Rectal smooth muscle tissue (tissue), 1 donor: ENCODE results near the gene COL10A1.
A peak's percentile ranks its signal among the peaks of the same experiment; 100 is the strongest.

Experiments
- H3K27ac ChIP-seq: one replicate; pipeline ENCODE4 v1.7.0; 2013; ENCODE audit warnings: low read depth, low read length, inconsistent platforms
- H3K27me3 ChIP-seq: one replicate; pipeline ENCODE4 v1.7.0; 2013; ENCODE audit warnings: low read length; ENCODE audit not compliant: control insufficient read depth, insufficient read depth
- H3K36me3 ChIP-seq: one replicate; pipeline ENCODE4 v1.7.0; 2013; ENCODE audit warnings: low read length; ENCODE audit not compliant: control insufficient read depth, insufficient read depth
- H3K4me1 ChIP-seq: one replicate; pipeline ENCODE4 v1.7.0; 2013; ENCODE audit warnings: low read length; ENCODE audit not compliant: control insufficient read depth, insufficient read depth
- H3K4me3 ChIP-seq: one replicate; pipeline ENCODE4 v1.7.0; 2013; ENCODE audit warnings: low read length
- H3K9ac ChIP-seq: one replicate; pipeline ENCODE4 v1.7.0; 2013; ENCODE audit warnings: low read length

The COL10A1 gene

DNA sequence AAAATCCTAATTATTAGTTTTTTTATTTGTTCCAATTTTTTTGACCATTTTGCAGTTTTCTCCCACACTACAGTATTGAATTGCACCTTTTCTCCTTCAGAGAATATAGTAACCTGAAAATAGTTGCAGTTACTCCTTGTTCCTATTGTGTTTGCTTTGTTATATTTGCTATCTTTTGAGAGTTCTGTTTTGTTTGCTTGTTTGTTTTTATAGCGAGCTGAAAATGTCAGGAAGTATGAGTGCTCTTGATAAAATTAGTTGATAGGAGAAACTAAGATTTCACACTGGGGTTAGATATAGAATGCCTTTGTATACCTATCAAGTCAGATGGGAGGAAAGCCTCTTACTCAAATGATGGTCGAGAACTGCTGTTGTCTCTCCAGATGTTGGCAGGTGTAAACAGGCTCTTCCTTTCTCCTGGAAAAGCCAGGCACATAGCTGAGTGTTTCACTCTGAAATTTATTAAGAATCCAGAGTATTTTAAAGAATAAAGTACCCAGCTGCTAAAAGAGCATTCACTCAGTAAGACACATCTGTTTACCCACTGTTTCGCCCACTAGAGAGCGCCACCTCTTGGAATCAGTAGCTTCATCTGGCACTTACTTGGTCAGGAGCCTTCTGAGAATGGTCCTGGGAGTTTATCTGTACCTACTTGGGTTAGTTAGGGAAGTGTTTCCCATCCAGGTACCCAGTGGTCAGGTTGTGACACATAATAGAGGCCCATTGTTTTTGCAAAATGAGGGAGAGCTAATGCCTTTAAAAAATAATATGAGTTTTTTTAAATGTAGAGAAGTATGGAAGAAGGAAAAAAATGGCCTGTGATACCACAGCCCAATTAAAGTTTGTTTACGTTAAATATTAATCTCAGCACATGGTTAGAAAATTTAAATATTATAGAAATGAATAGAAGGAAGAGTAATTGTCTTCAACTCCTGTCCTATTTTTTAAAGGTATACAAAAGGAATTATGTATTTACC is 14.1 kb downstream of the COL10A1 start:
- H3K4me1 ChIP-seq = no peaks in the 10 kb centered on the region
- peaks cover 13% of the 10 kb centered on the region for H3K36me3 ChIP-seq
- no peak overlapping the region for H3K27ac ChIP-seq
- H3K4me3 ChIP-seq = no peak overlapping the region
- H3K9ac ChIP-seq = no peak overlapping the region
- no peaks in the 10 kb centered on the region for H3K27me3 ChIP-seq

DNA sequence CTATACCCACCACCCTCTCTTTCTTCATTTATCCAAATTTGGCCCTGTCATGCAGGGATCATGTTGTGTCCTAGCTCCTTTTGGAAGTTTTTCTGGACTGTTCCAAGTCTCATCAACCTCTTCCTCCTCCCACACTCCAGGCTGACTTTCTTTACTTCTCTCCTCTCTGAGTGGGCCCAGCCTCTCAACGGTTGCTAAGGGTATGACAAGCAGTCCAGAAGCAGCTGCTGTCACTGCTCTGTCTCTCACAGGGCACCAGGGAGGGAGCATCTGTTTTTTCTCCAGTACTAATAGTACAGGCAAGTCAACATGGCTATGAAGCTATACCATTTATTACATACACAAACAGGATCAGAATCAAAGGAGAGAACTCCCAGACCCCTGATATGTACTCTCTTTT is 17.1 kb downstream of the COL10A1 start:
- H3K4me1 ChIP-seq = no peaks in the 10 kb centered on the region
- no peaks in the 10 kb centered on the region for H3K27me3 ChIP-seq
- H3K4me3 ChIP-seq = no peak overlapping the region
- H3K36me3 ChIP-seq = peaks cover 9% of the 10 kb centered on the region
- H3K9ac ChIP-seq = no peak overlapping the region
- no peak overlapping the region for H3K27ac ChIP-seq

DNA sequence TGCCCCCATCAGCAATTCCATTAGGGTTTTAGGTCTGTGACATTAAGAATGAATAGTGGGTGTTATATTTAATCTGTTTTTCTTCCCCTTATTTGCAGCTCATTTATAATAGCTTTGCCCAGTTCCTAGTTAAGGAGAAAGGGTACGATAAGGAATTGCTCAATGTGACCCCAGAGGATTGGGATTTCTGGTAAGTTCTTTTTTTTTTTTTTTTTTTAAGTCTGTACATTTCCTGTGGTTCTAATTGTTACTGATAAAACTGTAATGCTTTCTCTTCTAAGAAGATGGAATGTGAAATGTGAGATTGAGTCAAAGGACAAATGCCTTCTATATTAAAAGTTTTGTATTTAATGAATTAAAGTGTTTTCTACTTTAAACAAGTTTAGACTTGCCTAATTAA is 19.8 kb downstream of the COL10A1 start:
- no peaks in the 10 kb centered on the region for H3K27me3 ChIP-seq
- H3K36me3 ChIP-seq = peaks cover 7% of the 10 kb centered on the region
- no peak overlapping the region for H3K9ac ChIP-seq
- H3K4me3 ChIP-seq = no peak overlapping the region
- H3K27ac ChIP-seq = no peak overlapping the region
- H3K4me1 ChIP-seq = no peaks in the 10 kb centered on the region

DNA sequence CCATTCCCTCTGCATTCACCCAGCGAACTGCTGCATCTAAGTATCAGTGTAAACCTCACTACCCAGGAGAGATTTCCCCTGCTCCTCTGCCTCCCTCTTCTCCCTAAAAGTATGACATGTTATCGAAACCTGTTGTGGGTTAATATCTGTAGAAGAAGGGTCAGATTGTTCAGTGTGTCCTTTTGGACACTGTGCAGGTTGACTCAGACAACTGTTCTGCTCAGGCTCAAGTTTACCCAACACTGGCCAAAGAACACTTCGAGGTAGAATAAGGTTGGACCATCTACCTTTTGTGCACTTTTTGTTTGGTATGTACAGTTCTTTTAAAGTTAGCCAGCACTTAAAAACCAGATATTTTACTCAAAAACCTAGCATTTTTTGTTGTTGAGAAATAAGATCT is 20.7 kb downstream of the COL10A1 start:
- Histone ChIP-seq H3K27ac (no peak overlapping the region), H3K27me3 (no peaks in the 10 kb centered on the region), H3K4me1 (no peaks in the 10 kb centered on the region), H3K4me3 (no peak overlapping the region), H3K9ac (no peak overlapping the region), H3K36me3 (peaks cover 2% of the 10 kb centered on the region)

DNA sequence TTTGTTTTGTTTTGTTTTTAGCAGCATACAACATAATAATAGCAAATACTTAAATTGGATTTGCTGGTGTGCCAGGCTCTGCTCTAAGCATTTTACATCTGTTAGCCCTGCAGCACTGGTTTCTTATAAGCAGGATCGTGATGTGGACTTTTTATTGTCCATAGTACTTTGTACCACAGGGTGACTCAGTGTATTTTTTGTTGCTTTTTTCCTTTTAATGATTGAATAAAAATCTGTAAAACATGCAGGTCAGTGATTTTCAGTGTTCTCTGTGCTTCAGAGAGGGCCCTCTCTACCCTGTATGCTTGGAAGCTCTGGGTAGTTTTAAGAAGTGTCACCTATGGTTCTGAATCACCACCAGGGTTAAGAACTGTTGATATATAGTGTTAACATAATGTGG is 21.3 kb downstream of the COL10A1 start:
- Histone ChIP-seq H3K27ac (no peak overlapping the region), H3K27me3 (no peaks in the 10 kb centered on the region), H3K36me3 (no peaks in the 10 kb centered on the region), H3K9ac (no peak overlapping the region), H3K4me3 (no peak overlapping the region), H3K4me1 (no peaks in the 10 kb centered on the region)

DNA sequence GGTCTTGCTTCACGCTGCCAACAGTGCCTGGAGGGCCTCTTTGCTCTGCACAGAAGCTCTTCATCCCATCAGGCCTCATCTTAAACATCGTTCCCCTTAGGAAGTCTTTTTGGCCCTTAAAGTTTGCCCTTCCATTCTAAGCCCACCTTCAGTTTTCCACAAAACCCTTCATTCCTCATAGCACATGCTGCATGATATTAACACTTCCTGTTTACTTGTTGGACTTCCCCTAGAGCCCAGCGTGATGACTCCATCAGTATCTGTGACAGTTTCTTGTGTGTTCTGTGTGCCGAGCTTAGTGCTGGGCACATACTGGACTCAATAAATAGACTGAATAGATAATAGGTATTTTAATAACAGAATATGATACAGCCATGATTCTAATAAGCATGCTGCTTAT is 23.1 kb downstream of the COL10A1 start:
- Histone ChIP-seq H3K27me3 (no peaks in the 10 kb centered on the region), H3K4me1 (no peaks in the 10 kb centered on the region), H3K27ac (no peak overlapping the region), H3K9ac (no peak overlapping the region), H3K36me3 (no peaks in the 10 kb centered on the region), H3K4me3 (no peak overlapping the region)

DNA sequence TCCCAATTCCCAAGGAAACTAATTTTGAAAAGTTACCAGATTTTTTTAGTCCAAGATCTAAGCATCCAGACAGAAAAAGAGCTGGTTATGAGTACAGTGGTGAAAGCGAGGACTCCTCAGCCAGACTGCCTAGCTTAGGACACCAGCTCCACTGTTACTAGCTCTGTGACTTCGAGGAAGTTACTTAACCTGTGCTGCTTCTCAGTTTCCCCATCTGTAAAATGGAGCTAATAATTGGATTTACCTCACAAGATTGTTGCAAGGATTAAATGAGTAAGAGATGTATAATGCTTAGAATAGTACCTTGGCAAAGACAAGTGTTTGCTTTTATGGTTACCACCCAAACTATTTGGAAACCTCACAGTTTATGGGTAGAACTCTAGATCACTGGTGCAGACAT is 24.1 kb downstream of the COL10A1 start:
- no peak overlapping the region for H3K27ac ChIP-seq
- no peaks in the 10 kb centered on the region for H3K4me1 ChIP-seq
- no peaks in the 10 kb centered on the region for H3K27me3 ChIP-seq

DNA sequence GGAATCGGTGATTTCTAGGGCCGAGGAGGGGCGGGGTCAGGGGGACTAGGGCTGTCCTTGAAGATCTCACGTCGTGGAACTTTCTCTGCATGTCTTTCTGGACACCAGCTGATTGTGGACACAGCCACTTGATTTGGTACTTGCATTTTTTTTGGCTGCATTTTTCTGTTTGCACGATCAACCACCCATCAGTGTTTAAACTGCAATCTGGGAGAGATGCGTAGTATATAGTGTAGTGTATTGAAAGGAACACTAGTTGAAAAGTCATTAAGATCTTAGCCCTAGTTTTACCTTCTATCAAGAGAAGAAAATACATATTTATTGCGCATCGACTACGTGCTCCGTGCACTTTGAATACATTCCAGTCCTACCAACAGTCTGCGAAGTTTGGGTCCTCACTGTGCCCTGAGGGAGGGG is 24.6 kb downstream of the COL10A1 start:
- Histone ChIP-seq H3K36me3 (no peaks in the 10 kb centered on the region), H3K27me3 (no peaks in the 10 kb centered on the region), H3K4me3 (peak overlapping the region; percentile 68), H3K27ac (peak overlapping the region; percentile 91), H3K4me1 (no peaks in the 10 kb centered on the region), H3K9ac (peak overlapping the region; percentile 59)

More for the DNA sequence above, 24.1 kb downstream of the COL10A1 start:
- peak overlapping the region; percentile 68 for H3K4me3 ChIP-seq
- no peak overlapping the region for H3K9ac ChIP-seq
- H3K36me3 ChIP-seq = no peaks in the 10 kb centered on the region

DNA sequence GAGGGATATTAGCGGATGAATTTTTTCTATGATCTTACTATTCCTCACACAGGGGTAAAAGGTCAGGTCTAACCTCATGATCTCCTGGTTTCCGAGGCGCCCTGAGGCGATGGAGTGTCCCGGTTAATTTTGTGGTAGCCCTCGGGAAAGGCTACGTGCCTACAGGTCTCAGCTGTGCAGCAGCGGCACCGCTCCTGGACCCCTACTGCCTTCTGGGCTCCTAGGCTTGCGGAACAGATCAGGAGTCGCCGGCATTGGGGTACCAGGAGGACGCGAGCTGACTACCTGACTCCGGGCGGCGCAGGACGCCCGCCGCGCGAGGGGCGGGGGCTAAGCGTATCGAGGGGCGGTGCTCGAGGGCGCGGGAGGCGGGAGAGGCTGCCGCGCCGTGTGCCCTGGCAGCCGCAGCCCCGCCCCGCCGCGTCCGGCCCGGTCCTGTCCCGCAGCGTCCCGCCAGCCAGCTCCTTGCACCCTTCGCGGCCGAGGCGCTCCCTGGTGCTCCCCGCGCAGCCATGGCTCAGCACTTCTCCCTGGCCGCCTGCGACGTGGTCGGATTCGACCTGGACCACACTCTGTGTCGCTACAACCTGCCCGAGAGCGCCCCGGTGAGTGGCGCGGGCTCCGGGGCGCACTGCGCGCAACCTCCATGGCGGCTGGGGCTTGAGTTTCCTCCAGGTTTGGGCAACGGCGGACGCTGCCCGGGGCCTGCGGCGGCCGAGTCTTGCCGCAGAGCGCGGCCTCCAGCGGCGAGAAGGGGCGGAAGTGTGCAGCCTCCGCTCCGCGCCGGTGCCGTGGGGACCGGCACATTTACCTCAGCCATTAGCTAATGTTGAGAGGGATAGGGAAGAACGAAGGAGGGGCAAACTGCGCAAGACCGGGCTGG is 25.3 kb downstream of the COL10A1 start, which contains the start of gene NT5DC1:
NT5DC1 (plus strand) TSS at position 435 of the 883 bp plus-strand sequence; CDS start at position 513, 78 bp downstream.
- peak within 1 kb of the TSS; percentile 68 for H3K4me3 ChIP-seq
- no peaks in the 10 kb centered on the region for H3K27me3 ChIP-seq
- H3K4me1 ChIP-seq = no peaks in the 10 kb centered on the region
- H3K9ac ChIP-seq = peak within 1 kb of the TSS; percentile 59
- H3K36me3 ChIP-seq = no peaks in the 10 kb centered on the region
- peak within 1 kb of the TSS; percentile 91 for H3K27ac ChIP-seq

DNA sequence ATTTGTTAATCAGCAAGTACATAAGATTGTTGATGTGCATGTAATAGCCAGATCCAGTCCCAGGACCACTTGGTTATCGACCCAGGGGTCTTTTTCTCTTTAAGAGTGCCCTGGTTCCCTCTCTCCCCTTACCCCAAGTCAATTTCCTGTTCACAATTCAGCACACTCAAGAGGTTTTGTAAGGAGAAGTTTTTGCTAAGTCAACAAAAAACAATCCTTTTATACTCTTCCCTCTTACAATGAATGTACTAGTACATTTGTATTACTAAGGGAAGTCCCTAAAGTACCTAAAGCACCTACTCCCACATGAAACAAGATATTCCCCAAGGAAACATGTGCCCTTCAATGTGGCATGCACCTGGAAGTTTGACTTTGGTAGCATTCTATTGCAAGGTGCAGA is 26.9 kb downstream of the COL10A1 start:
- H3K36me3 ChIP-seq = no peaks in the 10 kb centered on the region
- H3K9ac ChIP-seq = no peak overlapping the region
- no peaks in the 10 kb centered on the region for H3K27me3 ChIP-seq
- no peaks in the 10 kb centered on the region for H3K4me1 ChIP-seq
- no peak overlapping the region for H3K27ac ChIP-seq
- no peak overlapping the region for H3K4me3 ChIP-seq

DNA sequence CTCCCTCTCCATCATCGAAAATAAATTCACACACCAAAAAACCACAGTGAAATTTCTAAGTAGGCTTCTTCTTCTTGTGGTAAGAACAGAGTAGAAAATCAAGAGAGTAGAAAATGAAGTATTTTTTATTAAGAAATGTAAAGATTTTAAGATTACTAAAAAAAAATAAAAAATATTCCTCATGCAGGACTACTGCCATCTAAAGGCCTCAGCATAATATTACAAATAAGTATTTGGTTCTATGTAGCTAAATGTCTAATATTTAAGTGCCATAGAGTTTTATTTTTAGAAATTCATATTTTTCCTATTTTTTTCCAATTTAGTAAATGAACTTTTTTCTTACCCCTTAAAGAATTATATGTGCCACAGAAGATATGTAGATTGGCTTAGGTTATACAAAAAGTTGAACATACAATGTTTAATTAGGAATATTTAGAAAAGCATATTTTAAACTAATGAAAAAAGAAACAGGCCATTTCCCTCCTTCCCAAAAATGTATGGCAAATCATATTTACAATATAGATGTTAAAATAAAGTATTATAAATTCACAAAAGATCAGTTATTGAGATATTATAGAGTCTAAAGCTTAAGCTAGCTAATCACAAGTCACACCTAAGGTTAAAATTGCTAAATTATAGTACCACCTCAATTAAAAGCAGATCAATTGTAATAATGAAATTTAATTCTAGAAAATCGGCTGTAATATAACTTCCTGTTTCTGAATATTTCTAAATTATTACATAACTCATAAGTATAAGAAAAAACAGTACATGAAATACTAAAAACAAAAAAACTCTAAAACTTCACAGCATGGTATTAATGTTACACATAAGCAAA is 28.7 kb downstream of the COL10A1 start:
- no peaks in the 10 kb centered on the region for H3K27me3 ChIP-seq
- H3K9ac ChIP-seq = no peak overlapping the region
- no peak overlapping the region for H3K27ac ChIP-seq
- H3K4me1 ChIP-seq = no peaks in the 10 kb centered on the region
- H3K4me3 ChIP-seq = no peak overlapping the region
- no peaks in the 10 kb centered on the region for H3K36me3 ChIP-seq
